Panc1 (cell line): Measurements from ENCODE around the gene RFFL.
"Not testable (repeated sequence)": the region's sequence is repeated elsewhere in the genome, so short reads cannot be mapped to it uniquely, and the experiment has no call there.

Source experiments
- CTCF ChIP-seq: fragments of 450-650 bp; IDR thresholded peaks from 2 replicates; pipeline ENCODE4 v1.5.1; 2017; ENCODE audit warnings: mild to moderate bottlenecking
- POLR2AphosphoS5 ChIP-seq: IDR thresholded peaks from 2 replicates; pipeline ENCODE4 v1.6.1; 2012; ENCODE audit warnings: mild to moderate bottlenecking, low read depth, low read length, moderate library complexity
- REST ChIP-seq, 2 experiments: IDR thresholded peaks; 2 replicates each; pipeline ENCODE4 v1.6.1; 2011 to 2012; ENCODE audit warnings: low read depth in 2 of 2, control low read depth in 1 of 2, low read length in 1 of 2, mild to moderate bottlenecking in 1 of 2, moderate library complexity in 1 of 2; ENCODE audit not compliant: insufficient read depth in 1 of 2
- SIN3A ChIP-seq: IDR thresholded peaks from 2 replicates; pipeline ENCODE4 v1.6.1; 2012; ENCODE audit warnings: low read depth, mild to moderate bottlenecking, low read length, moderate library complexity, borderline replicate concordance; ENCODE audit not compliant: insufficient read depth
- TCF7L2 ChIP-seq: IDR thresholded peaks from 2 replicates; pipeline ENCODE4 v1.6.1; 2011; ENCODE audit warnings: mild to moderate bottlenecking, low read depth, low read length, inconsistent platforms

- TF ChIP-seq CTCF; POLR2AphosphoS5; SIN3A; REST (IDR thresholded peaks at IDR 0.05; ENCODE audit: insufficient read depth in 1 of 2, low read depth in 2 of 2, low read length in 1 of 2); TCF7L2: not testable (repeated sequence)
These were observed 18.0 kb downstream of the RFFL start for GRCh38 chr17:35045458-35045979.
